SU-DHL-6 (cell line): ENCODE data around the gene RBM33.

Experiments used
- H2AFZ ChIP-seq: fragments of 200-600 bp; sonication (generic); 2 replicates; pipeline ENCODE4 v1.6.1; 2014; ENCODE audit warnings: low read depth, mild to moderate bottlenecking, moderate library complexity, mixed read lengths, antibody characterized with exemption, low read length; ENCODE audit not compliant: severe bottlenecking
- H3F3A ChIP-seq: fragments of 200-600 bp; shearing (Covaris generic); 2 replicates; pipeline ENCODE4 v1.6.0; 2016; ENCODE audit warnings: antibody characterized with exemption, mild to moderate bottlenecking; ENCODE audit not compliant: insufficient read depth
- H3K27ac ChIP-seq: fragments of 200-600 bp; sonication (generic); 2 replicates; pipeline ENCODE4 v1.5.1; 2016; ENCODE audit warnings: low read depth, mild to moderate bottlenecking, low read length, moderate library complexity, mixed read lengths
- H3K27me3 ChIP-seq: fragments of 200-600 bp; sonication (generic), shearing (Covaris generic); 2 replicates; pipeline ENCODE4 v1.6.0; 2014; ENCODE audit warnings: mild to moderate bottlenecking, low read length
- H3K36me3 ChIP-seq: fragments of 200-600 bp; sonication (generic); 2 replicates; pipeline ENCODE4 v1.6.1; 2014; ENCODE audit warnings: mild to moderate bottlenecking, low read length, mixed read lengths
- H3K4me2 ChIP-seq: fragments of 300-600, 200-600 bp; shearing (Covaris generic), sonication (generic); 2 replicates; pipeline ENCODE4 v1.6.0; 2014; ENCODE audit warnings: low read length, low read depth, mild to moderate bottlenecking; ENCODE audit not compliant: poor library complexity, severe bottlenecking
- H3K4me3 ChIP-seq: fragments of 200-600 bp; sonication (generic); 2 replicates; pipeline ENCODE4 v1.5.1; 2014; ENCODE audit warnings: antibody characterized with exemption, low read length, mild to moderate bottlenecking, mixed read lengths; ENCODE audit not compliant: insufficient read depth, poor library complexity, severe bottlenecking
- H3K79me2 ChIP-seq: fragments of 200-600 bp; sonication (generic); 2 replicates; pipeline ENCODE4 v1.6.1; 2014; ENCODE audit warnings: mild to moderate bottlenecking, low read length, moderate library complexity; ENCODE audit not compliant: insufficient read depth
- H3K9ac ChIP-seq: fragments of 200-600 bp; sonication (generic); 2 replicates; pipeline ENCODE4 v1.7.0; 2014; ENCODE audit warnings: mild to moderate bottlenecking, low read length
- H3K9me2 ChIP-seq: fragments of 200-600 bp; sonication (generic); replicated peaks from 2 replicates; pipeline ENCODE4 v1.6.1; 2014; ENCODE audit warnings: low read length; ENCODE audit not compliant: insufficient read depth
- H3K9me3 ChIP-seq: fragments of 200-600 bp; sonication (generic); 2 replicates; pipeline ENCODE4 v1.6.1; 2014; ENCODE audit warnings: low read length, mixed read lengths; ENCODE audit not compliant: insufficient read depth
- H4K20me1 ChIP-seq: fragments of 200-600 bp; sonication (generic); 2 replicates; pipeline ENCODE4 v1.6.1; 2014; ENCODE audit warnings: low read depth, mild to moderate bottlenecking, antibody characterized with exemption, low read length, moderate library complexity, mixed read lengths
- CTCF ChIP-seq: fragments of 200-600 bp; sonication (generic); IDR thresholded peaks from one replicate; pipeline ENCODE4 v1.5.1; 2017; ENCODE audit warnings: antibody characterized with exemption, mild to moderate bottlenecking, low read length, moderate library complexity; ENCODE audit not compliant: insufficient read depth, poor library complexity, severe bottlenecking
- EZH2phosphoT487 ChIP-seq: fragments of 200-600 bp; sonication (generic), shearing (Covaris generic); conservative IDR thresholded peaks from 2 replicates; pipeline ENCODE4 v1.6.1; 2018; ENCODE audit warnings: mild to moderate bottlenecking, antibody characterized with exemption, low read length, moderate library complexity, mixed read lengths

RBM33 gene

GRCh38 chr7:155660758-155661093, 16.3 kb downstream of the RBM33 start:
- peaks cover 99% of the 10 kb centered on the region for H3K79me2 ChIP-seq
- H3F3A ChIP-seq = no peaks in the 10 kb centered on the region; the same call in 1 of the 2 replicates
- no peak overlapping the region for H3K4me2 ChIP-seq
- TF ChIP-seq EZH2phosphoT487 (no peak), CTCF (no peak)
- H3K27ac ChIP-seq = no peak overlapping the region
- H2AFZ ChIP-seq = no peak overlapping the region
- no peaks in the 10 kb centered on the region for H3K9me3 ChIP-seq
- no peaks in the 10 kb centered on the region for H3K27me3 ChIP-seq
- H4K20me1 ChIP-seq = peaks cover 59% of the 10 kb centered on the region
- no peak overlapping the region for H3K4me3 ChIP-seq
- no peaks in the 10 kb centered on the region for H3K9me2 ChIP-seq
- no peak overlapping the region for H3K9ac ChIP-seq
- 0 out of 2 replicates have a peak, but pooled peaks cover 7% of the 10 kb centered on the region for H3K36me3 ChIP-seq

- no peak overlapping the region for H3K4me3 ChIP-seq
- H3K36me3 ChIP-seq = peaks cover 8% of the 10 kb centered on the region; the same call in 1 of the 2 replicates
- no peak overlapping the region for H3K9ac ChIP-seq
- H3K27me3 ChIP-seq = no peaks in the 10 kb centered on the region
- peaks cover 56% of the 10 kb centered on the region for H4K20me1 ChIP-seq
- no peak overlapping the region for H2AFZ ChIP-seq
- no peak overlapping the region for H3K27ac ChIP-seq
- TF ChIP-seq EZH2phosphoT487 (no peak), CTCF (no peak)
- no peaks in the 10 kb centered on the region for H3K9me2 ChIP-seq
- H3F3A ChIP-seq = peaks cover 9% of the 10 kb centered on the region; the same call in 1 of the 2 replicates
- H3K4me2 ChIP-seq = no peak overlapping the region
- no peaks in the 10 kb centered on the region for H3K9me3 ChIP-seq
- peaks cover 99% of the 10 kb centered on the region for H3K79me2 ChIP-seq
These were observed 18.0 kb downstream of the RBM33 start for GRCh38 chr7:155662343-155663043.

DNA sequence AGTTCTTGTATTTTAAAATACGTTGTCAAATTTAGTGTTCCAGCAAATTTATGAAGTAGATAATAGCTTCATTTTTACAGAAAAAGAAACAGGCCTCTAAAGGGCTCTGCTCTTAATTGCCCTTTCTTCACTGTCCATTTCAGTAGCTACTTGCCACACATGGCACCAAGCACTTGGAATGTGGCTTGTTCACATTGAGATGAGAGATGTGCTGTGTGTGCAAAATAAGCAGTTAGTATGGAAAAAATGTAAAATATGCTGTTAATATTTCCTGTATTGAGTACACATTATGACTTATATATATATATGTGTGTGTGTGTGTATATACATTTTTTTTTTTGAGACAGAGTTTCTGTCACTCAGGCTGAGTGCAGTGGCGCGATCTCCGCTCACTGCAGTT, 19.5 kb downstream of the RBM33 start:
- Histone ChIP-seq H3F3A (peaks cover 9% of the 10 kb centered on the region; the same call in 1 of the 2 replicates), H2AFZ (no peak overlapping the region), H3K9me3 (no peaks in the 10 kb centered on the region), H3K4me3 (no peak overlapping the region), H3K9me2 (no peaks in the 10 kb centered on the region), H3K36me3 (peaks cover 10% of the 10 kb centered on the region; the same call in 1 of the 2 replicates), H3K27me3 (no peaks in the 10 kb centered on the region), H4K20me1 (peaks cover 64% of the 10 kb centered on the region), H3K9ac (no peak overlapping the region), H3K27ac (no peak overlapping the region), H3K79me2 (peaks cover 99% of the 10 kb centered on the region), H3K4me2 (no peak overlapping the region)
- TF ChIP-seq EZH2phosphoT487 = no peak
- no peak for TF ChIP-seq CTCF
